Diencephalon (tissue), 1 donor: Measurements from ENCODE around the gene PPM1J. TPM values are rescaled to one million over a fixed set of nuclear protein-coding genes. Genes with fewer than 3 reads are reported as not detected.

ENCODE experiments used
- total RNA-seq: library from RNA; depleted of rRNA; stranded (reverse); fragments of >200 nt; gene quantifications from one replicate; pipeline ENCODE4 v1.2.3, GENCODE V29; 2014

The PPM1J gene, protein sequence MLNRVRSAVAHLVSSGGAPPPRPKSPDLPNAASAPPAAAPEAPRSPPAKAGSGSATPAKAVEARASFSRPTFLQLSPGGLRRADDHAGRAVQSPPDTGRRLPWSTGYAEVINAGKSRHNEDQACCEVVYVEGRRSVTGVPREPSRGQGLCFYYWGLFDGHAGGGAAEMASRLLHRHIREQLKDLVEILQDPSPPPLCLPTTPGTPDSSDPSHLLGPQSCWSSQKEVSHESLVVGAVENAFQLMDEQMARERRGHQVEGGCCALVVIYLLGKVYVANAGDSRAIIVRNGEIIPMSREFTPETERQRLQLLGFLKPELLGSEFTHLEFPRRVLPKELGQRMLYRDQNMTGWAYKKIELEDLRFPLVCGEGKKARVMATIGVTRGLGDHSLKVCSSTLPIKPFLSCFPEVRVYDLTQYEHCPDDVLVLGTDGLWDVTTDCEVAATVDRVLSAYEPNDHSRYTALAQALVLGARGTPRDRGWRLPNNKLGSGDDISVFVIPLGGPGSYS
- 5.5 TPM for total RNA-seq

DNA sequence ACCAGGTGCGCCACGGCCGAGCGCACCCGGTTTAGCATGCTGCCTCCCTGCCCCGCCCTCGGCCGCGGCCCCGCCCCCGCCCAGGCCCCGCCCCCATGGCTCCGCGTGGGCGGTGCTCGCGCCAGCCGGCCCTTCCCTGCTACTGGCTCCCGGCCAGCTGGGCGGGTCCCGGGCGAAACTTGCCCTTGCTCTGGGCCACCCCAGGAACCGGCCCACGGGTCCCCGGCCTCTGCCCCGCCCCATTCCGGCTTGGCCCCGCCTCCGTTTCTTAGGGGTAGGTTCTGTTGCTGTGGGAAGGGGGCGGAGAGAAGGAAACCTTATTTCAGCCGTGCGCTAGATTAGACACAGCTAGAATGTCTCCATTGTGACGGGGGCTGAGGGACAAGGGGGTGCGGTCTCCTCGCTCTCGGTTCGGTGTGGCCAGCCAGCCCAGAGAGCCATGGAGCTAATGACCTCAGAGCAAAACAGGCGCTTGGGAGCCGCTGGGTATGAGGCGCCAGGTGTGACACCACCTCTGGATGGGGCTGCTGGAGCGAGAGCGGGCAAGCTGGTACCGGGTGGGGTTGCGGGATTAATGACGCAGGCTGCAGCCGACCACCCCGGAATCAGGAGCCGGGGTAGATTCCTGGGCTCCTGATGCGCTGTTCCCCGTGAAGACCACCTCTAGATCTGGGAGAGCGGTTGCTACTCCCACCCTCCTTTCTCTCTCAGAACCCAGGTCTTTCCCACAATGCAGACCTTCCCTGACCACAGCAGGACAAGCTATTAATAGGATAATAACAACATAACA lies at the start of gene PPM1J:
Gene PPM1J (minus strand): TSS at position 69 of the 790 bp plus-strand sequence. CDS start 31 bp downstream, at position 38.

DNA sequence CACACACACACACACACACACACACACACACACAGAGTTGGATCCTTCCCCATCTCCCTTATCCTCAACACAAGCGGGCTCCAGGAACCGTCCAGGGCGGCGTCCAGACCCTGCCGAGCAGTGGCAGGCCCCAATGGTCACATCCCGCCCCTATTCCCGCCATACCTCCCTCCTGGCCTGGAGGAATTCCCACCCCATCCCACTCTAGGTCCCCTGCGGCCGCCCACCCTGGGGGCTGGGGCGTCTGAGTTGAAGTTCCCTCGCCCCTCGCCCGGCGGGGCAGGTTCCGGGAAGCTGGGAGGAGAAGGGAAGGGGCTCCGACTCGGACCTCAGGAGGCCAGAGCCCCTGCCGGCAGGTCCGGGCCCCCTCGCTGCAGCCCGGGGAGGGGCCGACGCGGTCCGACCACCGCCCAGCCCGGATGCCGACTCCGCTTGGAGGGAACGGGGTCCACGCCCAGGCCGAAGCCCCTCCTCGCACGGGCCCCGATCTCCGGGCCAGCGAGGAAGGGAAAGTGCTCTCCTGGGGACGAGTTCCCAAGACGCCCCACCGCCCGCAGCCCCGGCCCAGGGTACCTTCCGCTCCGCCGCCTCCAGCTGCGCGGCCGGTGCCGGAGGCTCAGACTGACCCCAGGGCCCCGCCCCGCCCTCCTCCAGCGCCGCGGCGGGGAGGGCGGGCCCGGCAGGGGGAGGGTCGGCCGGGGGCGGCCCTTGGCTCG lies 8.5 kb downstream of the PPM1J start, which contains the start of gene RHOC:
Gene RHOC (minus strand): TSS at position 623 of the 716 bp plus-strand sequence. CDS start 3,328 bp downstream, outside the sequence.

DNA sequence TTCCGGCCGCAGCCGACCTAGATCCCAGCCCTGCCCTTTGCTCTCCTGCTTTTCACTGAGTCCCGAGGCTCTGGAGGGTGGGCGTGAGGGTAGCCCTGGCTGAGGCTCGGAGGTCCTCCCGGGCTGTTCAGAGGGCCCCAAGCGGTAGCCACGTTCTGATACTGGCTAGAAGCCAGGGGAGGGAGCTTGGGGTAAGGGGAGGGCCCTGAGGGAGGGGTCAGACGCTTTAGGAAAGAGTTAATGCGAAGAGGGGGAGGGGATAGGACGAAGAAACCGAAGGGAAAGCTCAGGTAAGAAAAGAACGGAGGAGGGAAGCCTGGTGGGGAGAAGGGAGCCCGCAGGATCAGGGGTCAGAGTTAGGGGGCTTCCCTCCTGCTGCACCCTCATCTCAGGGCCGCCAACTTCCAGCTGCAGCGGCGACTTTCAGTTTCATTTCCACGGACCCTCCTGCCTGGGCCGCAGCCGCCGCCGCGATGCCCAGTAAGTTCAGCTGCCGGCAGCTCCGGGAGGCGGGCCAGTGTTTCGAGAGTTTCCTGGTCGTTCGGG lies 40.6 kb downstream of the PPM1J start, which contains the start of gene MOV10:
Gene MOV10 (plus strand): TSS at position 220 of the 546 bp plus-strand sequence. CDS start 254 bp downstream, at position 474.

Other genes with a start within 250 kb of the PPM1J start
- gene WNT2B, start 206.4 kb downstream of the PPM1J start, total RNA-seq = 1.8 TPM
- 35.5 TPM for gene ST7L, start 96.2 kb downstream of the PPM1J start, total RNA-seq
- 122 TPM for gene CAPZA1, start 95.5 kb downstream of the PPM1J start, total RNA-seq
- gene MOV10, start 40.7 kb downstream of the PPM1J start, total RNA-seq = 6.7 TPM
- 79.4 TPM for gene RHOC, start 8.2 kb downstream of the PPM1J start, total RNA-seq
- gene SLC16A1, start 240.9 kb upstream of the PPM1J start, total RNA-seq = 83.5 TPM